ENCODE results near the gene ADGRF1.

ADGRF1 gene

DNA sequence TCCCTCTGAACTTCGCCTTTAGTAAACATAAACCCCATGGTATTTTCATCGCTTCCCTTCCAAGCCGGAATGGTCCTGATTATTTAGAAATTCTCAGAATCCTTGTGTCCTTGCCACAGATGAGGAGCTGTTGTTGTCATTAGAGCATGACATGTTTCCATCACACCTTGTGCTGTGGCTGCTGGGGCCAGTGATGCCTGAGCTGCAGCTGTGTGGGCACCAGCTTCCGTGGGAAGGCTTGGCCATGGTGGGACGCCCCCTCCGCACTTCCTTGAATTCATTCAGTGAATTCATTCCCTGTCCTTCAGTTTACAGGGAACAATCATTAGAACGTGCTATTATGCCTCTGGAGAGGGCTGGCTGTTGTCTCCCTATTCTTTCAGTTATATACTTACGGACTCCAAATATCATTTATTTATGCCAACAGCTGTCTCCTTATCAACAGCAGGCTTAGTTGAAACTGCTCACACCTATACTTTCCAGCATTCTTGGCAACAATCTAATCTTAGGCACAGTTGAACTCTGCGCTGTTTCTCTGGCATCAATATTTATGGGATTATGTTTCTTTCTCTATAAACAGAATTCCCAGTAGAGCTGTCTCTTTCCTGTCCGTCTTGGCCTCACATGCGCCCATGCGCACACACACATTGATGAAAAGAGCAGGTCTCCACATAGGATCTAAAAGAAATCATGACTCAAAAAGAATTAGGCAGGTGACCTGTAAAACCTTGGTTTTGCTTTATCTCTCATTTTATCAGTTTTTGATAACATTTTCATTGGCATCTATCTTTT is 9.0 kb downstream of the ADGRF1 start:
- H3K4me3 ChIP-seq (ENCODE audit: low read depth, low read length) = no peak overlapping the region
- DNase-seq (ENCODE audit: low read depth) = no peak
- TF ChIP-seq, protein P1, sequence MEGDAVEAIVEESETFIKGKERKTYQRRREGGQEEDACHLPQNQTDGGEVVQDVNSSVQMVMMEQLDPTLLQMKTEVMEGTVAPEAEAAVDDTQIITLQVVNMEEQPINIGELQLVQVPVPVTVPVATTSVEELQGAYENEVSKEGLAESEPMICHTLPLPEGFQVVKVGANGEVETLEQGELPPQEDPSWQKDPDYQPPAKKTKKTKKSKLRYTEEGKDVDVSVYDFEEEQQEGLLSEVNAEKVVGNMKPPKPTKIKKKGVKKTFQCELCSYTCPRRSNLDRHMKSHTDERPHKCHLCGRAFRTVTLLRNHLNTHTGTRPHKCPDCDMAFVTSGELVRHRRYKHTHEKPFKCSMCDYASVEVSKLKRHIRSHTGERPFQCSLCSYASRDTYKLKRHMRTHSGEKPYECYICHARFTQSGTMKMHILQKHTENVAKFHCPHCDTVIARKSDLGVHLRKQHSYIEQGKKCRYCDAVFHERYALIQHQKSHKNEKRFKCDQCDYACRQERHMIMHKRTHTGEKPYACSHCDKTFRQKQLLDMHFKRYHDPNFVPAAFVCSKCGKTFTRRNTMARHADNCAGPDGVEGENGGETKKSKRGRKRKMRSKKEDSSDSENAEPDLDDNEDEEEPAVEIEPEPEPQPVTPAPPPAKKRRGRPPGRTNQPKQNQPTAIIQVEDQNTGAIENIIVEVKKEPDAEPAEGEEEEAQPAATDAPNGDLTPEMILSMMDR (IDR thresholded peaks at IDR 0.05; ENCODE audit: low read depth, low read length, missing control alignments) = no peak

DNA sequence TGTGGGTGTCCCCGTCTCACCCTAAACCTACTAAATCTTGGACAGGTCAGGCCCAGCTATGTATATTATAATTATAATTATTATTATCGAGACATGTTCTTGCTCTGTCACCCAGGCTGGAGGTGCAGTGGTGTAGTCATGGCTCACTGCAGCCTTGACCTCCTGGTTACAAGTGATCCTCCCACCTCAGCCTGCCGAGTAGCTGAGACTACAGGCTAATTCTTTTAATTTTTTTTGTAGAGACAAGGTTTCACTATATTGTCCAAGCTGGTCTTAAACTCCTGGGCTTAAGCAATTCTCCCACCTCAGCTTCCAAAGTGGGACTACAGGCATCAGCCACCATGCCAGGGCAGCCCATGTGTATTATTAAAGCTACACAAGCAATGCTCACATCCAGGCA is 10.5 kb downstream of the ADGRF1 start:
- TF ChIP-seq, protein P1 (IDR thresholded peaks at IDR 0.05; ENCODE audit: low read depth, low read length, missing control alignments) = no peak
- H3K4me3 ChIP-seq (ENCODE audit: low read depth, low read length) = no peak overlapping the region
- DNase-seq (ENCODE audit: low read depth) = no peak

DNA sequence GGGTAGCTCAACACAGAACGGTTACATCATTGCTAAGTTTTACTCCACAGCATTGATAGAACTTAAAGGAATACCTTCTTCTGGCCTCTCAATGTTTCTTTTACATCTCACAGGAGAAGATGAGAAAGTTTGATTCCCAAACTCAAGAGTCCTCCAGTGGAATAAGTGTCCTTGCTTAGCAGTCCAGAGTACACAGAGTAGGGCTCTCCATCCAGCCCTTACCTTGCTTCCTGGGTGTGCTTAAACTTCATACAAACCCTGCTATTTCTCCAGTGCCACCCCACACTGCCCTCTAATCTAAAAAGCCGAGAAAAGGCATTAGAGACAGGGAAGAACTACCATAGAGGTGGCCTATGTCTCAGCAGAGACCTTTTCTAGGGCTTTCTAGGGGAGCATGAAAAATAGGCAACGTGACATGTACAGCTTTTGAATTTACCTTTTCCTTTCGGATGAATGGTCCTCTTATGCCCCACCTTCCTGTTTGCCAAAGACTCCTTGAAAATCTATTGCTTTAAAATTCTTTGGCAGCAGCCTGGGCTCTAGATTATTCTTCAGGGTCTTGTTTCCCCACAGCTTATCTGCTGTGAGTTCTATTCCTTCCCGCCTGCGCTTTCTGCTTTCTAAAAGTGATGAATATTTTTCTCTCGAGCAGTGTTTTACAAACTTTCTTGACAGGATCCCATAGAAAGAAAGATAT is 12.1 kb downstream of the ADGRF1 start:
- no peak overlapping the region for H3K4me3 ChIP-seq (ENCODE audit: low read depth, low read length)
- no peak for DNase-seq (ENCODE audit: low read depth)
- TF ChIP-seq, protein P1 (IDR thresholded peaks at IDR 0.05; ENCODE audit: low read depth, low read length, missing control alignments) = no peak

DNA sequence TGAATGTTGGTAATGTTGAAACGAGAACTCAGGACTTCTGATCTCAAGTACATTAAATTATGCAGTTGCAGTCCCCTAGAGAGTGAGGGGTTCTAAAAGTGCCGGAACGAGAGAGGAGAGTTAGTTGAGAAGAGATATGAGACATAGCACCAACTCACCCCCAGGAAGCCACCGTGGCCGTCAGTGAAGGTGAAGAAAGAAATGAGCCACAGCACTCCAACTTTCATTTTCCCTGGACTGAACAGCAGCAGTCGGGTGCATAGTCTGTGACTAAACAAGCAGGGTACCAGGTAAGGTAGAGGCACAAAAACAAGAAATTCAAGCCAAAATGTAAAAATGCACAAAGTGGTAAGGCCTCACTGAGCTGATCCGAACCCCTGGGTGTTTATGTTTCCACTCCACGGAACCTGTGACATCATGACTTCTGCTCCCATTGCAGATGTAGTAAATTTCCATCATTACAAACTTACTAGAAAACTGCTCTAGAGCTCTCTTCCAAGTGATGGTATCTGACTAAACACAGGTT is 13.2 kb downstream of the ADGRF1 start:
- DNase-seq (ENCODE audit: low read depth) = no peak
- TF ChIP-seq, protein P1 (IDR thresholded peaks at IDR 0.05; ENCODE audit: low read depth, low read length, missing control alignments) = no peak
- H3K4me3 ChIP-seq (ENCODE audit: low read depth, low read length) = no peak overlapping the region

DNA sequence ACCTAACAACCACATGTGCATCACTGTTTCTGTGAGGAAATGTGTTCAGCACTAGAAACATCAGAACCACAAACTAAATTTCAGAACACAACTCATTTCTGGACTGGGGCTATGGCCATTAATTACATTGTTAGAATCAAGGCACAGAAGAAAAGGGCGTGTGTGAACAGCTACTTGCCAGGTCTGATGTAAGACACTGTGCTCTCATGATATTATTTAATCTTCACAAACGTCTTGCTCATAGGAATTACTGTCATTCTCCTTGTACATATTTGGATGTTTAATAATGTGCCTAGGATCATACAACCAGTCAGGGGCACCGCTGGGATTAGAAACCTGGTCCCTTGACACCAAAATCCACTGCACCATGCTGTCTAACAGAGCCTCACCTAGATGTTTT is 14.8 kb downstream of the ADGRF1 start:
- no peak for DNase-seq (ENCODE audit: low read depth)
- no peak overlapping the region for H3K4me3 ChIP-seq (ENCODE audit: low read depth, low read length)
- TF ChIP-seq, protein P1 (IDR thresholded peaks at IDR 0.05; ENCODE audit: low read depth, low read length, missing control alignments) = no peak

DNA sequence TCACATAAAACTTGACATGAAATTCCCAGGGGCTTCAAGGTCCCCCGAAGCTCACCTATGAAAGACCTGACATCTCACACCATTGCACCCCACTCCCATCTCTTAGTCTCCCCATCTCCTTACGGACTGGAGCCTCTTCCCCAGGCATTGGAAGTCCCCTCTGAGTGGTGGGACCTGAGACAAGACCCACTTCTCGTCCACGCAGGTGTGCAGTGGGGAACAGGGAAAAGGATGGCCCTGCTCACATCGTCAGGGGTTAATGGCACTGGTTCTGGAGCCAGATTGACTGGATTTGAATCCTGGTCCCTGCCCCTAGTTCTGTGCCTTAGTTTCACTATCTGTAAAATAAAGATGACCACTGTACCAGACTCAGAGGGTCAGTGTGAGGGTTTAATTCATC is 15.5 kb downstream of the ADGRF1 start:
- TF ChIP-seq, protein P1 (IDR thresholded peaks at IDR 0.05; ENCODE audit: low read depth, low read length, missing control alignments) = no peak

More for the DNA sequence above, 15.5 kb downstream of the ADGRF1 start:
- no peak overlapping the region for H3K4me3 ChIP-seq (ENCODE audit: low read depth, low read length)
- no peak for DNase-seq (ENCODE audit: low read depth)

Data from GM12864 (cell line).